Measurements from ENCODE around the gene COL23A1. TPM values are rescaled to one million over a fixed set of nuclear protein-coding genes. Genes with fewer than 3 reads are reported as not detected.

COL23A1 gene
- total RNA-seq, 1 experiment from 2014 or later: 0.08 TPM

DNA sequence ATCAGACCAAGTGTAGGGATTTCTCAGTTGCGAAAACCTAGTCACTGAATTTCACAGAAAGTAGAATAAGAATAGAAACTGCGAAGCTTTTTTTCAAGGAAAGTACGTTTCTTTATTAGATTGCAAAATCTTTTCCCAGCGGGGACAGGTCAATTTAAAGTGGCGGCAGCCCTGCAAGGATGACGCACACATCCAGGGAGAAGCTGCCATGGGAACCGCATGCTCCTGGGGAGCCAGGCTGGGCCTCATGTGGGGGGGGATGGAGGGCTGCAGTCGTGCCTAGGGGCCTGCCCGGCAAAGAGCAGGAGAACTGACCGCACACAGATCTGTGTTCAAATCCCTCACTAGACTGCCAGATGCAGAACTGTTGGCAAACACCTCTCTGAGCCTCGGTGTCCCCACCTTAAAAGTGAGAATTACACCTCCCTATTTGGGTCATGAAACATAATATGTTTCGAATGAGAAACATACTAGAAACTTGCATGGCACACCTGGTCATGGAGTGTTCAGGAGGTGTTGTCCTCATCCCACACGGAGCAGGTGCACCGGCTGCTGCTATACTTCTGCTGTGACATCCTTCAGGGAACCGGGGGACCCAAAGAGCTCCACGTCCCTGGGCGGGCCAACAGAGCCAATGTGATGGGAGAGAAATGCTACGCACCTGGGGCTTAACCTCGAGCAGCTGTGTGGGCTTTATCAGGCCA, 229.8 kb downstream of the COL23A1 start:
- DNase-seq (ENCODE audit: low spot score): no peak

DNA sequence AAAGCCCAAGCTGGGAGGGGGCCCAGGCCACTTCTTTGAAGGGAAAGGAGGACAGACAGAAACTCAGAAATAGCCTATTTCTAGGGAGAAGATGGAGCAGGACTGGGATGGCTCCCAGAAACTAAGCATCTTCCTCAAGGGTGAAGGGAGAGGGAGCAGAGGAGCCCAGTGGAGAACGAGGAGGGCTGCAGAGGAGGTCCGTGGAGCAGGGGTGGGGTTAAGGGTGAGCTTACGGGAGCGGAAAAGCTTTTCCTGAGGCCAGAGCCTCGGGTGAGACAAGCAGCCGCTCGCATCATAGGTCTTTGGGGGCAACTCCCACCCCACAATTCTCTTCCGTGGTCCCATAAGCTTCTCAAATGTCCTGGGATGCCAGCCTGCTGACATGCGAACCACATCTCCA, 230.5 kb downstream of the COL23A1 start:
- no peak for DNase-seq (ENCODE audit: low spot score)

GRCh38 chr5:178357678-178358077, 232.5 kb downstream of the COL23A1 start:
- no peak for DNase-seq (ENCODE audit: low spot score)

DNA sequence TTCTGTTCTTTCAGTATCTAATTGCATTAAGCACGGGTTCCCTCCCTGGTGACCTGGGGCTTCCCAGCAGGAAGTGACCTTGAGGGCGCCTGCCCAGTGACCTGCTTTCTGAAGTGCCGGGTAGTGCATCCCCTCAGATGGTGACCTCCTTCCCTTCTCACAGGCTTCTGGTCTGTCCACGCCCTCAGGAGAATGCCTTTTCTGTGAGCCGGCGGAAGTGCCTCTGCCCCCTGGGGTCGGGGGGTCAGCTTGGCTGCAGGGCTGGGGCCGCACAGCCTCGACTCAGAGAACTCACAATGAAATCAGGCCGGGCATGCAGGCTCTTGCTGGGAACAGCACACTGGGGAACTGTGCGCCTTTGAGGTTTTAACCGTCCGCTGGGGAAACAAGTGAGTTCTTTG, 233.1 kb downstream of the COL23A1 start:
- no peak for DNase-seq (ENCODE audit: low spot score)

DNA sequence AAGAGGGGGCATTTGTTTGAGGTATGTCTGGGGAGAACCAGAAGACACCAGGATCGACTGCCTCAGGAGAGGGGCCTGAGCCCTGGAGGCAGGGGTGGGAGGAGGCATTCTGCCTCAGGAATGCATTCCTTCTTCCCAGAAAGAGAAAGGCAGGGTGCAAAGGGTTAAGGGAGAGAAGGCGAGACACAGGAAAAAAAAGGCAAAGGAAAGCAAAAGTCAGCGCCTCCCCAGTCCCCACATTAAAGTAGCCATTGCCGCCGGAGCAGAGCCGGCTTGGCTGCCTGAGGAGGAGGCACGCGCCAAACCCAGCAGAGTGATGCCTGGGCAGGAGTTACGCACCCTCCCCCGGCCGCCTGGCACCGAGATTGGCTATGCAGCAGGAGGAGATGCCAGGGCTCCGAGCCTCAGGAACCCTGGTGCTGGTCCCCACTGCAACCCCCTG, 233.7 kb downstream of the COL23A1 start:
- peak; percentile 63 for DNase-seq (ENCODE audit: low spot score)

- no peak for DNase-seq (ENCODE audit: low spot score)
These were observed 234.5 kb downstream of the COL23A1 start for GRCh38 chr5:178355671-178356070.

GRCh38 chr5:178353461-178353860, 236.7 kb downstream of the COL23A1 start:
- no peak for DNase-seq (ENCODE audit: low spot score)

DNA sequence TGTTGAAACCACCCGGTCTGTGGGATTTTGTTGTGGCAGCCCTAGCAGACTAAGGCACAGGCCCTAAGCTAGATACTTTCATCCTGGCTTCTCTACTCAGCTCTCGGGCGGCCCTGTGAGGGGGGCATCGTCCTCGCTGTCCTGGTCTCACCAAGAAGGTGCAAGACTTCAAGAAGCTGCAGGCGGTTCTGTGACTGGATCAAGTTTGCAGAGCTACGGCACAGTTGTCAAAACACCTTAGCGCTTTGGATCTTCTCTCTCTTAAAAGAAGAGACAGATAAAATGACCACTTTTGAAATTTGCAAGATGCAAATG, 238.2 kb downstream of the COL23A1 start:
- no peak for DNase-seq (ENCODE audit: low spot score)

GRCh38 chr5:178351221-178352034, 238.8 kb downstream of the COL23A1 start:
- DNase-seq (ENCODE audit: low spot score): no peak

DNA sequence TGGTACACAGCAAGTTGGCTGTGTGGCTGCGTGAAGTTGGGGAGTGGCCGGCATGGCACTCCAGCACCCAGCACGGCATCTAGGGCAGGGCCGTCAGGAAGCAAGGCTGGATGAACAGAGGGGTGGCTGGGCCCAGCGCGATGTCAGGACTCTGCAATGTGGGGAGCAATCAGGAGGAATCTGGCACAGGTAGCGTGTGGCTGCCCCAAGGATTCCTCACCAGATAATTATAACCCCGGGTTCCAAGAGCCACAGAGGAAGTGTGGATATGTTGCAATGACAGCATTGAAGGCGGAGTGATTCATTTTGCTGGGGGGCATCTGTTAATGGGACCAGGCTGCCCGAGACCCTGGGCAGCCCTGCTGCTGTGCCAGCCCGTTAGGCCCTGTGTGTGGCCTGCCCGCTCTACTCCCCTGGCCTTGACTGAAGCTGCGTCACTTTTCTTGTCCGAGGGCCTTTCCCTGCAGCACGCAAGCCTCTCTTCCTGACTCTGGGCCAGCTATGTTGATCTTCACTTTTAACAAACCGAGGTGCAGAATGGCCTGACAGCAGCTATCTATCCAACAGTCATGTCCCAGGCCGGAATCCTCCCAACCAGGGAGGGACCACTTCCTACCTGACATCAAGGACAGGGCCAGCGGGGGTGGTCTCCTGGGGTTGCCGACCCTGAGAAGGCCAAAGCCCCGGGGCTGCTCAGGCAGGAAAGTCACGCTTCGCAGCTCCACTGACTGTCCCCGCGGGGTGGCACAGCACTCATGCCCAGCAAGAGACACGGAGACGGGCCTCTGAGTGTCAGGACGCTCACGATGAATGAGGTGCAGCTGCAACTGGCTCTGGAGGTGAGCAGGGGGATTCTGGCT, 239.6 kb downstream of the COL23A1 start:
- DNase-seq (ENCODE audit: low spot score): peak; percentile 73

- DNase-seq (ENCODE audit: low spot score): no peak
These were observed 240.4 kb downstream of the COL23A1 start for GRCh38 chr5:178349625-178350353.

- no peak for DNase-seq (ENCODE audit: low spot score)
These were observed 241.1 kb downstream of the COL23A1 start for GRCh38 chr5:178349075-178349511.

DNA sequence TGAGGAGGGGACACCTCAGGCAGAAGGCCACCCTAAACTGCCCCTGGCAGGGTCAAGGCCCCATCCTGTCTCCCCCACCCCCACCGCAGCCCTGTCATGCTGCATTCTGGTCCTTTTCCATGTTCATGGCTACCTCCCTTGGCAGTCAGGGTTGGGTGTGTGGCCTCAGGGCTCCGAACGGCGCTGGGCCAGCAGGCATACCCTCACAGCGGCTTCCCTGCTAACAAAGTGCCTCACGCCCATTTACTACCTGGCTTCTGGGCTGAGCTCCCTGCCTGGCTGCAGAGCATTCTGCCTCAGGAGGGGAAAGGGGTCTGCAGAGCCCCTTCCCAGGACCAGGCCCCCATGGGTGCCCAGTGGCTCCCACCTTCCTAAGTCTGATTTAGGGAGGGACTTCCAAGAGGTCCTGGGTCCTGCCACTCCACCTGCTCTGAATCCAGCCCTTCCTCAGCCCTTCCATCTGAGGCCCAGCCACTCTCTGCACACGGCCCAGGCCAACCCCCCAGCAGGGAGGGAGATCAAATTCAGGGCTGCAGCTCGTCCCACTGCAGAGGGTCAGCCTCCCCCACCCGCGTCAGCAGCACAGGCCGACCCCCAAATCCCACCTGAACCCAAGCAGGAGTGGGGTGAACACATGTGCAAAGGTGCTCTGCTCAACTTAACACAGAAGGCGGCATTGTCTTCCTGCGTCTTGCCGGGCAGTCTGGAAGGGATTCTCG, 241.7 kb downstream of the COL23A1 start:
- DNase-seq (ENCODE audit: low spot score): no peak

DNA sequence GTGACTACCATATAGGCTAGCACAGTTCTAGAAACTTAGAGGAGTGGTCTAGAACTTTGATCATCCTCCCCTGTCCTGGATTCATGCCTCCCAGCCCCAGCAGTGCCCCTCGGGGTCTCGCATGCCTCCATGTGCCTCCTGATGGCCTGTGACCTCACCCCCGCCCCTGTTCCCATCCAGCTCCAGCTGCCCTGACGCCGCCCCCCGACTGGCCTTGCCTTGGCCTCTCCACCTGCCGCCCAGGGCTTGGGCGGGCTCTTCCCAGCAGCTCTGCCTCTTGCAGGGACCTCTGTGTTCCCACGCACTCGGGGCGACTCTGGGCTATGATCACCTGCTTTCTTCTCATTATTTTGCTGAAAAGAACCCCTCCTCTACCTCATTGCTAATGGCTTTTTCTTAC, 242.2 kb downstream of the COL23A1 start:
- no peak for DNase-seq (ENCODE audit: low spot score)

DNA sequence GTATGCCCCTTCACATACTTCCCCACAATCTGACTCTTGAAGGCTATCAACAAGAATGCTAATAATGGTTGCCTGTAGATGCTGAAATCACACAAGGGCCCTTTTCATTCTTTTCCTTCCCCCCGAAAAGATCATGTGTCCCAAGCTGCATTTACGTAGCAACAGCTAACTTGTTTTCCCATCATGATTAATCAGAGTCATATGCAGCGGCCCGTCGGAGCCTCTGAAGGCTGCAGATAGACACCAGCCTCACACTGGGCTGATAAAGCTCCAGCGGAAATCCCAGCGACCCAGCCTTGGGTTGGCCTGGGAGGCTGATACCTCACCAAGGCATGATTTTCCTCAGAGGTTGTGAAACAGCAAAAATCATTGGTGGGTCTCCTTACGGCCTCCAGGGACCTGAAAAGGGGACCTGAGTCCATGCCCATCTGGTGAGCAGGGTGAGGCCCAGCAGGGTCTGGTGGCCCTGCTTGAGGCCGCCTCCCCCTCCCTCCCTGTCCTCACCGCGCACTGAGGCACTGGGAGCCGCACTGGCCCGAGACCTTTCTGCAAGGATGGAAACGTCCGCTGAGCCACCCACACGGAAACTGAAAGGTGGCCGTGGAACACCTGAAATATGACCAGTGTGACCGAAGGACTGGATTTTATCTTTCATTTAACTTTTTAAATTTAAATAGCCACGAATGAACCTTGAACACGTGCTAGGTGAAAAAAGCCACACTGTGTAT, 243.4 kb downstream of the COL23A1 start:
- no peak for DNase-seq (ENCODE audit: low spot score)

- no peak for DNase-seq (ENCODE audit: low spot score)
These were observed 246.9 kb downstream of the COL23A1 start for GRCh38 chr5:178343306-178343705.

GRCh38 chr5:178341851-178342140, 248.4 kb downstream of the COL23A1 start:
- no peak for DNase-seq (ENCODE audit: low spot score)

DNA sequence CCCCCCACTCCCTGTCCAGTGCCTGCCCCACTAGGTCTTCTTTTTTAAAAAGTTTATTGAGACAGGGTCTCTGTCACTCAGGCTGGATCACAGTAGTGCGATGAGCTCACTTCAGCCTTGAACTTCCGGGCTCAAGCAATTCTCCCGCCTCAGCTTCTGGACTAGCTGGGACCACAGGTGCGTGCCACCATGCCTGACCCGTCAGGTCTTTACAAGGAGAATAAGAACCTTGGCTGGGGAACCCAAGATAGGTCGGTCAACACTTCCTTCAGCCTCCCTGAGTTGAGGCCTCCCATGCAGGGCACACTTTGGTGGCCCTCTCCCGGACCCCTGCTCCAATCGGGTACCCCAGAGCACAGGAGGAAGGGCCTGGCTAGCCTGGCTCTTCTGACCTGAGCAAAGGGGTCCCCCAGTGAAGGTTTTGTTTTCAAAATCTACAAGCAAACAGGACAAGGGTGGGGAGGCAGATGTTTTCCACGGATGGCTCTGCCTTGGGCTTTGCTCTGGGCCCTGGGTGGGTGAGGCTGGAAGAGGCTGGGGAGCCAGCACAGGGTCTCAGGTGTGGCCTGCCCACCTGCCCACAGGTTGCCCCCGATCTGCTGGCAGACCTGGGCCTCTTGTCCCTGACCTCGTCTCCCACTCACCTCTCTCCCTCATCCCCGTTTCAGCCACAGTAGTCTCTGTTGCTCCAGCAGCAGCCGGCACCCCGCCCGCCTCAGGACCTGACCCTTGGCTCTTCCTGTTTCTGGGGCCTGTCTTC, 248.9 kb downstream of the COL23A1 start:
- DNase-seq (ENCODE audit: low spot score): no peak

- DNase-seq (ENCODE audit: low spot score): no peak
These were observed 249.6 kb downstream of the COL23A1 start for GRCh38 chr5:178340637-178341036.

GRCh38 chr5:178340187-178340586, 250.0 kb downstream of the COL23A1 start:
- DNase-seq (ENCODE audit: low spot score): no peak
